RPMI8226 (cell line): Measurements from ENCODE around the gene TEKT2.
A peak's percentile ranks its signal among the peaks of the same experiment; 100 is the strongest.

Experiments
- DNase-seq: peaks from one replicate; pipeline ENCODE4 v3.0.0-alpha.2; 2015

TEKT2 gene

GRCh38 chr1:36087233-36088123 is 3.6 kb downstream of the TEKT2 start:
- DNase-seq: no peak

- DNase-seq: no peak
Observed at GRCh38 chr1:36088265-36088576, 4.3 kb downstream of the TEKT2 start.

GRCh38 chr1:36088577-36089392 is 4.9 kb downstream of the TEKT2 start, which contains the start of gene ADPRS:
Gene ADPRS, plus strand, starts transcription at chr1:36088892. Its CDS starts 13 bp downstream, at chr1:36088905.
- peak; percentile 97 for DNase-seq

- peak; percentile 74 for DNase-seq
Observed at GRCh38 chr1:36089393-36090121, 5.7 kb downstream of the TEKT2 start.

DNA sequence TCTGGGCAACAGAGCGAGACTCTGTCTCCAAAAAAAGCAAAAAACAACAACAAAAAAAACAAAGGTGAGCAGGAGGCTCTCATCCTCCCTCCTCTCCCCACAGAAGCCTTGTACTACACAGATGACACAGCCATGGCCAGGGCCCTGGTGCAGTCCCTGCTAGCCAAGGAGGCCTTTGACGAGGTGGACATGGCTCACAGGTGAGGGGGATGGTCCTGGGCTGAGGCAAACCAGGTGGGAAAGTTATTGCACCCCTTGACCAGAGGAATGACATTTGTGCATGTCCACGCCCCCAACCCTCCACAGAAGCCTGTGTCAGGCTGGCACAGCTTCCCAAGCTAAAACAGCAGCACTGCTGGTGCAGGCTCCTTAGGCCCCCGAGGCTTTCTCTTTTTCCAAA is 7.2 kb downstream of the TEKT2 start:
- DNase-seq: no peak

- DNase-seq: no peak
Observed at GRCh38 chr1:36091698-36092097, 7.8 kb downstream of the TEKT2 start.

DNA sequence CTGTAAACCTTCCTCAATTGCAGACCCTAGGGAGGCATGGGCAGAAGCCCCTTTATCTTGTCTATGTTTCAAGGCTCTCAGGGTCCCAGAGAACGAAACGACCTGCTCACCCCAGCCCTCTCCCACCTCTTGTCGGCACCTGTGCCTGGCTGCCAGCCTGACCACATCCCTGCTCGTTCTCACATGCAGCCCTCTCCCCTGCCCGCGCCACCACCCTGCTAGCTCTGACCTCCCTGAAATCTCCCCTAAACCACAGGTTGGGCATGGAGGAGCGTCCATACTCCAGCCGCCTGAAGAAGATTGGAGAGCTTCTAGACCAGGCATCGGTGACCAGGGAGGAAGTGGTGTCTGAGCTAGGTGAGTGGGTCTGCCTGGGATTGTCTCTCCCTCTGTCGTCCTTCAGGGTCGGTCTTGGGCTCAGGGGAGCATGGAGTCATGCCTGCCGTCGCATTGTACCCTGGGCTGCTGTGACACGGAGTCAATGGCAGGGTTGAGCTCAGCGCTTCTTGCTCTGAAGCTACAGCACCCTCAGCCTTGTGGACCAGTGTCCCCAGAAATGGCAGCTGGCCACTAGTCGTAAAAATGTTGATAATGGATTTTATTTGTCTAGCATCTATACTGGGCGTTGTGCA is 8.4 kb downstream of the TEKT2 start:
- no peak for DNase-seq

GRCh38 chr1:36092798-36093185 is 8.9 kb downstream of the TEKT2 start:
- DNase-seq: no peak

DNA sequence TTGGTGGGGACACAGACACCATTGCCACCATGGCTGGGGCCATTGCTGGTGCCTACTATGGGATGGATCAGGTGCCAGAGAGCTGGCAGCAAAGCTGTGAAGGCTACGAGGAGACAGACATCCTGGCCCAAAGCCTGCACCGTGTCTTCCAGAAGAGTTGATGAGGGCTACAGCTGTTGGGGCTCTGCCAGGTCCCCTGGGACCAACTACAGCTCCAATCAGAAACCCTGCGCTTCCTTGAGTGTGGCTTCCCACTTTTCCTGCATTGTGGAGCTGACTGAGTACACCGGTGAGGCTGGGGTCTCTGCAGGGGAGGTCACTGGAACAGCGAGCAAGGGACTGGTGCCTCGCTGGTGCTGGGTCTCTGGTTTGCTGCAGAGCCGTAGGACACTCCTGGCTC is 9.3 kb downstream of the TEKT2 start:
- no peak for DNase-seq

DNA sequence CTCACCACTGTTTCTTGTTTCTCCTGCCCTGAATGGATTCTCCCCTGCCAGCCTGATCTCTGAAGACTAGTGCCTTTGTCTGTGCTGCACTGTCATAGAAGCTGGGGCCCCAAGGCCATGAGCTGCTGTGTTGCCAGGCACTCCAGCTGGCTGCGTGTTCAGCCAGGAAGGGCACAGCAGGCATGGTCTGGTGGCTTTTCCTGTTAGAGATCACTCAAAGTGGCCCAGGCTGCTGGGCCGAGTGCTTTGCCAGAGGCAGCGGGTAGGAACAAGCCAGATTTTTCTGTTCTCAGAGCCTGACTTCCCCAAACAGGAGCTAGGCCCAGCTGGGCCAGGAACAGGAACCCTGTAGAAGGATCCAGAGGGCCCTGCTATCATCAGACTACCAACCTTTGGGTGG is 10.0 kb downstream of the TEKT2 start:
- DNase-seq: no peak

DNA sequence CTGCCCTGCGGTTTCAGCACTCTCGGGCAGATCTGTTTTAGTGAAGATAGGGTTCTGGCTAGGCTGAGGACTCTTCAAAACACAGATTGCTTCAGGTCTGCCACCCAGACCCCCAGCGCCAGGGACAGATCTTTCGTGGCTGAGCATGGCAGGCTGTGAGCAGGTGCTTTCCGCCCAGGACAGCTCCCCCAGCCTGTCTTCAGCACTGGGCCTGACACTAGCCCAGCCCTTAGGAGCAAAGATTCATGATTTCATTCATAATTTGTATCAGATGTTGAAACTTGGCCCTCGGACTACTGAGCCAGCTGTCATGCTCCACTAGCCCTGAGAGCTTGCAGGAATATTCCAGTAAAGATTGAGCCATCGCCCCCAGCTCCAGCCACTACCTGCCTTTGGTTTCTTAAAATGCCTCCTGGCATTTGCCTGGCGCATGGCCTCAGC is 10.7 kb downstream of the TEKT2 start:
- DNase-seq: no peak

DNA sequence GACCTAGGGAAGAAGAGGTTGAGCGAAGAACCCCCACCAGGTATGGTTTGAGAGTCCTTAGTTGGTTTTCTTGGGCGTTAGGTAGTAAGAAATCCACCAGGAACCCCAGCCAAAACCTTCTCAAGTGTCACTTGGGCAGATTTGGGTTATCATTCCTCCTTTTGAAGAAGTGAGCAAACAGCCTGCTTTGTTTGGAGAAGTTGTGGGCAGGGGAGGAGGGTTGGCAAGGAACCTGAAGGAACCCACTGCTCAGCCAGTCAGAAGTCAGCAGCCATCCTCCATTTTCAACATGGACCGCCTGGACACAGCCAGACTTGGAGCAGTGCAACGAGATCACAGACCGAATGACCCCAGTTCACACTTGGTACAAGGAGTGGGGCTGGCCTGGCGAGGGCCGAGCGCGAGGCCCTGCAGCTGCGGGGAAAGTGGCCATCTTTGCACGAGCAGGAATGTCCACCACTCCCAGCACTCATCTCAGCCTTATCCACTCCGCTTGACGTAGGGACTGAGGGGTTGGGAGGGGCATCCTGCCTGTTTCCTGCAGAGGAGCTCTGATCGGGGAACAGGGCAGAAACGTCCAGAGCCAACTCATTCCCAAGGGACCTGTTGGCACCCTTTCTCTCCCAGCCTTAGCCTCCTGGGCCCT is 12.0 kb downstream of the TEKT2 start:
- no peak for DNase-seq

DNA sequence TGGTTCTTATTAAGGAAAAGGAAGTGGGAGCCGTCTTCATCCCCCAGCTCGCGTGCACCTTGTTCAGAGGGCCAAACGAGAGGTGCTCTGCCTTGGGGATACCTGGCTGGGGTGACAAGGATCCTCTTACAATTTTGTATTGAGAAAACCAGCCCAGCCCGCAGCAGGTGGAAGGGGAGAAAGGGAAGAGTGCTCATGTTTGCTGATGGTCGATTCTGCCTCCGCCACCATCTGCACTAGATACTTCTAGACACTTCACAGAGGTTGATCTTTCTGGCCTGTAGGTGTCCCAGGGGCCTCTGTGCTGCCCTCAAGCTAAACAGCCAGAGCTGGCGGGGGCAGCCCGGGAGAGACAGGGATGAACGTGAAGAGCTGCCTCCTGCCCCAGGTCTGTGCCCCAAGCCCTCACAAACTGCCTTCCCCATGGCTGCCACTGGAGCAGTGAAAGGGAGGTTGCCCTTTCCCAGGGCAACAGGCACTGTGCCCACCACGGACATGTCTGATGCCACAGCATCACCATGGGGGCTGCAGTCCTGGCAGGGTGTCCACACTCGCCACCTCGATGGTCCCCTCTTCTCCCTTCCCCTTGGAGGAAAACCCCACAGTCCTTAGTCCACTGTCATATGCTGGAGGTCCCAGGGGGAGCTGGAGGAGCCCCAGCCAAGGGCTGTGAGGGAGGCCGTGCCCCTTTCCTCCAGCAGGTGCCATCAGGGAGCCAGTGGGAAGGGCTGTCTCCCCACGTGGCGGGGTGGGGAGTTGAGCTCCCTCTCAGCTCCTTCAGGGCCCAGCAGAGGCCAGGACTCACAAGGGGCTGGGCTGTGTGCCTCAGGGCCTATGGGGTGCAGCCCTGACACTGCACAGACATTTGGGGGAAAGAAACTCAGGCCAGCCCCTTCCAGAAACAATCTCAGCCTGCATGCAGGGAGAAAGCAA is 12.9 kb downstream of the TEKT2 start:
- peak; percentile 53 for DNase-seq

GRCh38 chr1:36097693-36098585 is 14.0 kb downstream of the TEKT2 start:
- DNase-seq: no peak

DNA sequence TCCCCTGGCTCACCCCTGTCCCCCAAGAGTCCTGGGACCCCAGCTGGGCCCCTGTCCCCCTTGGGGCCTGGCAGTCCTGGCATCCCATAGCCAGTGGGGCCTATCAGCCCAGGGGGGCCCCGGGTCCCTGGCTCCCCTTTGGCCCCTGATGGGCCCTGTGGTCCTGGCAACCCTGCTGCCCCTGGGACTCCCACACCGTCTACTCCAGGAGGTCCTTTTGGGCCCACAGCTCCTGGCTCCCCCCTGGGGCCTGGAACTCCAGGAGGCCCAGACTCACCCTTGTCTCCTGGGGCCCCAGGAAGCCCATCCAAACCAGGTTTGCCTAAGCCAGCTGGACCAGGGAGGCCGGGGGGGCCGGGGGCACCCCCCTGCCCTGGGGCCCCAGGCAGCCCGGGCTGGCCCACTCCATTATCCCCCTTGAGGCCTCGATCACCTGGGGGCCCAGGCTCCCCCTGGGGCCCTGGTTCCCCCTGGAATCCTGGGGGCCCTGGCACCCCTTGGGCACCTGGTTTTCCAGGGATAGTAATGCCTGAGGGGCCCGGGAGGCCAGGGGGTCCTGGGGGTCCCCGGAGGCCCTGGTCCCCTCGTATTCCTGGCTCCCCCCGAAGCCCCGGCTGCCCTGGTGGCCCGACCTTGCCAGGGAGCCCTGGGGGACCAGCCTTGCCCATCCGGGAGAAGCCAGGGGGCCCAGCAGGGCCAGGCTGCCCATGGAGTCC is 14.9 kb downstream of the TEKT2 start:
- DNase-seq: no peak

DNA sequence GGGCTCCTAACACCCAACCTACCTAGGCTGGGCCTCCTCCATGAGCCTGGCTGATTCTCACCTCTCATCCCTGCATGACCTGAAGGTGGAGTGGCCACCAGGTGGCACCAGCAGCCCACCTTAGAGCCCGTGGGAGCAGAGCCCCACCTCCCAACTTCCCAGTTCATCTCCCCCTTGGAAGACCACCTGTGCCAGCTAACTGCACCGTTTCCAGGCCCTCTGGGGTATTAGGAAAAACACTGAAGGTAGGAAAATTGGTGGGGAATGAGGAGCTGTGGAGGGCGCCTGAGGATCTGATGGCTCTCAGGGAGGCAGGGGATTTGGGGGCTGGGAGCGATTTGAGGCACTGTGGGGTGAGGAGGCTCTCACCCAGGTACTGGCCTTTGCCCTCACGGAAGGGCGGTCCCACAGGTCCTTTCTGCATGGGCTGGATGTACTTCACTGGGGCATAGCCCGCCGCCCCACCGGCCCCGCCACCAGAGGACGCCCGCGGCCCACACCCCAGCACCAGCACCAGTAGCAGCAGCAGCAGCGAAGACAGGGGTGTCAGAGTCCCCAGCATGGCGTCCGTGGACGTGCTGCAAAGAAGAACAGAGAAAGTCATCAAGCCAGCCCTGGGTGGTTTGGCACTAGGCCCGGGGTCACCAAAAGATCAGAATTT is 15.9 kb downstream of the TEKT2 start:
- peak; percentile 82 for DNase-seq

DNA sequence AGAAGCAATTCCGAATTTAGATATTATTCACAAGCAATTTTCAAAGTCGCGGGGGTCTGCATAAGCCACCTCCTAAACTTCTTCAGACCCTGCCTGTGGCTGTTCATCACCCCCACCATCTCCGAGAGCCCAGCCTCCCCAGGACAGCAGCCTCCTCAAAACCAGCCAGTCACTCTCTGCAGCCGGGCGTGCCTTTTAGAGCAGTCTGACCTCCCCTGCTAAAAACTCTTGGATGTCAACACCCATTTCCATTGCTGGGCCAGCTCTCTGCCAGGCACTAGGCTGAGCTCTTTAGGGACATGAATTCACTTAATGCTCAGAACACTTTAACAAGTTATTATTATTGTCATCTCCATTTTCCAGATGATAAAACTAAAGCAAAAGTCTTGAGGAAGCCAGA is 16.5 kb downstream of the TEKT2 start:
- no peak for DNase-seq

- DNase-seq: no peak
Observed at GRCh38 chr1:36101546-36101945, 17.7 kb downstream of the TEKT2 start.

DNA sequence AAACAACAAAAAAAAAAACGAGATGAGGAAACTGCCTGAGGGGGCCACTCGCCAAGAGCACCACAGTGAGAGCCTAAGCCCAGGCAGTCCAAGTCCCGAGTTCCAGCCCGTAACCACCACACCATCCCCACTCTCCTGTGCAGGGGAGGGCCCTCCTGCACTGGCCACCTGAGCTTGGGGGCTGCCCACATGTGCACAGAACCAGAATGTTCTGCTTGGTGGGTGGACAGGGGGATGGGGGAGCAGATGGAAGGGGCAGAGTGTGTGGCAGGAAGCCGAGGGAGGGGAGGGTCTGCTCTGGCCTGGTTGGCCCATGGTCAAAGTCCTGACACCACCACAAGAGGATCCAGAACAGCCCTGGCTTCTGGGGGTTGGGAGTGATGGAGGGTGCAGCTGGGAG is 22.4 kb downstream of the TEKT2 start:
- DNase-seq: no peak
